Measurements from ENCODE around the gene PGP. TPM values are rescaled to one million over a fixed set of nuclear protein-coding genes. Genes with fewer than 3 reads are reported as not detected.

The PGP gene
- total RNA-seq, 1 experiment from 2014 or later: 32.6 TPM

DNA sequence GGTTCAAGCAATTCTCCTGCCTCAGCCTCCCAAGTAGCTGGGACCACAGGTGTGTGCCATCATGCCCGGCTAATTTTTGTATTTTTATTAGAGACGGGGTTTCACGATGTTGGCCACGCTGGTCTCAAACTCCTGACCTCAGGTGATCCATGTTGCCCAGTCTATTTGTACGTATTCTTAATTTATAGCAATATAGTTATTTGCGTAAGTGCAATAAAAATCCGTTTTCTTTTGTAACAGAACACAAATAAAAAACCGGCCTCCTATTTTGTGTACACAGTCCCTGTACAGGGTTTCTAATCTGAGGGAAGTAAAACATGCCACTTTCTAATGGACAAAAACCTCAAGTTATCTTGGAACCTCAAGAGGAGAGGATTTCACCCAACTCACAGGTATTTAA, 45.6 kb upstream of the PGP start:
- Histone ChIP-seq H3K27ac (ENCODE audit: low read depth, low read length) (no peak overlapping the region), H3K27me3 (ENCODE audit: insufficient read depth, low read length) (no peaks in the 10 kb centered on the region), H4K20me1 (ENCODE audit: insufficient read depth) (peaks cover 28% of the 10 kb centered on the region; the same call in 1 of the 2 replicates), H3K4me2 (ENCODE audit: low read length) (no peak overlapping the region), H3K4me3 (replicated peaks in 1 of 2; ENCODE audit: low read depth in 1 of 2, low read length in 2 of 2) (no peak overlapping the region), H3K79me2 (ENCODE audit: insufficient read depth, low read length) (peaks cover 100% of the 10 kb centered on the region), H3K4me1 (ENCODE audit: control insufficient read depth in 1 of 2, insufficient read depth in 2 of 2, low read length in 2 of 2) (no peaks in the 10 kb centered on the region; a peak in 1 of 4 replicates), H2AFZ (ENCODE audit: low read depth, low read length, poor library complexity, severe bottlenecking) (no peak overlapping the region), H3K9ac (ENCODE audit: low read length) (no peak overlapping the region), H3K9me3 (ENCODE audit: control insufficient read depth in 1 of 2, insufficient read depth in 1 of 2, low read depth in 1 of 2, low read length in 2 of 2) (no peaks in the 10 kb centered on the region), H3K9me2 (ENCODE audit: insufficient read depth) (no peaks in the 10 kb centered on the region), H3K36me3 (ENCODE audit: control insufficient read depth in 1 of 2, insufficient read depth in 2 of 2, low read length in 2 of 2) (peaks cover 62 to 92% of the 10 kb centered on the region in 2 experiments)
- ChIA-PET CTCF (no interaction called here), POLR2A (no interaction called here), RAD21 (ENCODE audit: low non-redundant PET in 1 of 2, low total read pairs in 2 of 2, uncharacterized antibody in 2 of 2, unreplicated experiment in 2 of 2) (no interaction called here)
- BruUV-seq (replicated peaks): no TSS peak
- TF ChIP-seq JUND (IDR thresholded peaks at IDR 0.05): no peak
- no peak for TF ChIP-seq ELF1 (IDR thresholded peaks at IDR 0.05; ENCODE audit: borderline replicate concordance, low read depth)
- TF ChIP-seq ATF3 (IDR thresholded peaks at IDR 0.05): no peak
- no peak for TF ChIP-seq ZFX (IDR thresholded peaks at IDR 0.05)
- no peak for TF ChIP-seq EZH2phosphoT487 (IDR thresholded peaks at IDR 0.05; ENCODE audit: borderline replicate concordance)
- TF ChIP-seq SIN3A (IDR thresholded peaks at IDR 0.05; ENCODE audit: low read depth): no peak
- no peak for TF ChIP-seq POLR2A (IDR thresholded peaks at IDR 0.05; ENCODE audit: borderline replicate concordance, extremely low read depth, insufficient read depth, insufficient read length)
- TF ChIP-seq SRF (IDR thresholded peaks at IDR 0.05; ENCODE audit: low read depth): no peak
- no peak for TF ChIP-seq TCF7L2 (IDR thresholded peaks at IDR 0.05; ENCODE audit: borderline replicate concordance, extremely low read depth, insufficient read depth, insufficient read length)
- no peak for TF ChIP-seq ZNF274 (IDR thresholded peaks at IDR 0.05; ENCODE audit: low read depth, low read length)
- TF ChIP-seq YY1 (IDR thresholded peaks at IDR 0.05; ENCODE audit: extremely low read depth, insufficient replicate concordance, low read depth, low read length): no peak
- TF ChIP-seq ZBTB33 (IDR thresholded peaks at IDR 0.05; ENCODE audit: extremely low read depth, insufficient replicate concordance, low read length): no peak
- TF ChIP-seq CEBPB (IDR thresholded peaks at IDR 0.05; ENCODE audit: low read depth): no peak
- TF ChIP-seq FOSL1 (IDR thresholded peaks at IDR 0.05; ENCODE audit: low read depth): no peak
- TF ChIP-seq, protein P1, sequence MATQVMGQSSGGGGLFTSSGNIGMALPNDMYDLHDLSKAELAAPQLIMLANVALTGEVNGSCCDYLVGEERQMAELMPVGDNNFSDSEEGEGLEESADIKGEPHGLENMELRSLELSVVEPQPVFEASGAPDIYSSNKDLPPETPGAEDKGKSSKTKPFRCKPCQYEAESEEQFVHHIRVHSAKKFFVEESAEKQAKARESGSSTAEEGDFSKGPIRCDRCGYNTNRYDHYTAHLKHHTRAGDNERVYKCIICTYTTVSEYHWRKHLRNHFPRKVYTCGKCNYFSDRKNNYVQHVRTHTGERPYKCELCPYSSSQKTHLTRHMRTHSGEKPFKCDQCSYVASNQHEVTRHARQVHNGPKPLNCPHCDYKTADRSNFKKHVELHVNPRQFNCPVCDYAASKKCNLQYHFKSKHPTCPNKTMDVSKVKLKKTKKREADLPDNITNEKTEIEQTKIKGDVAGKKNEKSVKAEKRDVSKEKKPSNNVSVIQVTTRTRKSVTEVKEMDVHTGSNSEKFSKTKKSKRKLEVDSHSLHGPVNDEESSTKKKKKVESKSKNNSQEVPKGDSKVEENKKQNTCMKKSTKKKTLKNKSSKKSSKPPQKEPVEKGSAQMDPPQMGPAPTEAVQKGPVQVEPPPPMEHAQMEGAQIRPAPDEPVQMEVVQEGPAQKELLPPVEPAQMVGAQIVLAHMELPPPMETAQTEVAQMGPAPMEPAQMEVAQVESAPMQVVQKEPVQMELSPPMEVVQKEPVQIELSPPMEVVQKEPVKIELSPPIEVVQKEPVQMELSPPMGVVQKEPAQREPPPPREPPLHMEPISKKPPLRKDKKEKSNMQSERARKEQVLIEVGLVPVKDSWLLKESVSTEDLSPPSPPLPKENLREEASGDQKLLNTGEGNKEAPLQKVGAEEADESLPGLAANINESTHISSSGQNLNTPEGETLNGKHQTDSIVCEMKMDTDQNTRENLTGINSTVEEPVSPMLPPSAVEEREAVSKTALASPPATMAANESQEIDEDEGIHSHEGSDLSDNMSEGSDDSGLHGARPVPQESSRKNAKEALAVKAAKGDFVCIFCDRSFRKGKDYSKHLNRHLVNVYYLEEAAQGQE (IDR thresholded peaks at IDR 0.05; ENCODE audit: low read depth): no peak
- TF ChIP-seq CTCF (IDR thresholded peaks at IDR 0.05 in 2 of 3, conservative IDR thresholded peaks at IDR 0.05 in 1 of 3; ENCODE audit: borderline replicate concordance in 1 of 3, insufficient read depth in 1 of 3, low read depth in 2 of 3, low read length in 2 of 3): no peak
- no peak for ATAC-seq
- DNase-seq (ENCODE audit: low read depth, low spot score): no peak
- intact Hi-C loops (cut with micrococcal nuclease): loop anchor here (10.0 kb wide), 2 partner anchors 165 to 245 kb away; partner anchors contain the start of gene CCNF
